Esophagus squamous epithelium (tissue), 4 donors: Measurements from ENCODE around the gene TRIP13.

Source experiments
- CTCF ChIP-seq, 6 experiments: fragments of 450-650 bp in 4 of 6; fragments of 200-600 bp in 2 of 6; sonication (generic) in 2 of 6; IDR thresholded peaks; one replicate each; pipeline ENCODE4 v1.5.1; 2016 to 2019; ENCODE audit warnings: antibody characterized with exemption in 6 of 6, mild to moderate bottlenecking in 4 of 6, moderate library complexity in 4 of 6
- POLR2A ChIP-seq, 4 donors: fragments of 450-650 bp; IDR thresholded peaks; one replicate each; pipeline ENCODE4 v1.6.1; 2017; ENCODE audit warnings: antibody characterized with exemption in 4 of 4, mild to moderate bottlenecking in 4 of 4, moderate library complexity in 3 of 4

GRCh38 chr5:966345-966710 lies 73.6 kb downstream of the TRIP13 start:
- no peak for TF ChIP-seq CTCF (IDR thresholded peaks at IDR 0.05)
- no peak for TF ChIP-seq POLR2A (IDR thresholded peaks at IDR 0.05)
